GM18511 (cell line): Measurements from ENCODE around the gene MKNK1.

ENCODE experiments used
- ATAC-seq: cut with Tn5 transposase; IDR thresholded peaks from one replicate; pipeline ENCODE4 v1.9.1; 2021; ENCODE audit warnings: mild to moderate bottlenecking, moderate library complexity; ENCODE audit not compliant: unreplicated experiment

The MKNK1 gene

GRCh38 chr1:46568461-46568891, 35.6 kb downstream of the MKNK1 start:
- ATAC-seq = no peak

GRCh38 chr1:46563341-46563740, 40.7 kb downstream of the MKNK1 start:
- no peak for ATAC-seq

- ATAC-seq = no peak
These were observed 41.6 kb downstream of the MKNK1 start for GRCh38 chr1:46562498-46562897.

- no peak for ATAC-seq
These were observed 45.1 kb downstream of the MKNK1 start for GRCh38 chr1:46558966-46559365.

GRCh38 chr1:46558141-46558963, 45.7 kb downstream of the MKNK1 start:
- ATAC-seq = no peak

- ATAC-seq = no peak
These were observed 46.7 kb downstream of the MKNK1 start for GRCh38 chr1:46557403-46557802.

- no peak for ATAC-seq
These were observed 47.2 kb downstream of the MKNK1 start for GRCh38 chr1:46556822-46557221.

- ATAC-seq = no peak
These were observed 48.0 kb downstream of the MKNK1 start for GRCh38 chr1:46555826-46556619.

GRCh38 chr1:46554597-46555381, 49.3 kb downstream of the MKNK1 start:
- ATAC-seq = no peak

- ATAC-seq = no peak
These were observed 49.9 kb downstream of the MKNK1 start for GRCh38 chr1:46554236-46554596.

- no peak for ATAC-seq
These were observed 50.6 kb downstream of the MKNK1 start for GRCh38 chr1:46553506-46553905.

- ATAC-seq = no peak
These were observed 51.5 kb downstream of the MKNK1 start for GRCh38 chr1:46552357-46553237.

- no peak for ATAC-seq
These were observed 52.4 kb downstream of the MKNK1 start, which contains the start of gene KNCN for GRCh38 chr1:46551597-46552095. Gene KNCN (minus strand): TSS chr1:46551647. CDS start chr1:46551215, 432 bp downstream.

GRCh38 chr1:46550751-46551231, 53.3 kb downstream of the MKNK1 start:
- no peak for ATAC-seq

- ATAC-seq = no peak
These were observed 54.1 kb downstream of the MKNK1 start for GRCh38 chr1:46549697-46550681.

GRCh38 chr1:46547481-46548383, 56.3 kb downstream of the MKNK1 start:
- no peak for ATAC-seq

- no peak for ATAC-seq
These were observed 57.9 kb downstream of the MKNK1 start for GRCh38 chr1:46546210-46546609.

- no peak for ATAC-seq
These were observed 58.3 kb downstream of the MKNK1 start for GRCh38 chr1:46545784-46546183.
